NCI-H345 treated with DMSO at 0.1 percent for 48 hours (cell line): ENCODE data around the gene FARP1.

Experiments
- DNase-seq: peaks from one replicate; lab custom pipeline; 2025; ENCODE audit not compliant: unreplicated experiment; lab: John Stamatoyannopoulos, UW

FARP1 gene

DNA sequence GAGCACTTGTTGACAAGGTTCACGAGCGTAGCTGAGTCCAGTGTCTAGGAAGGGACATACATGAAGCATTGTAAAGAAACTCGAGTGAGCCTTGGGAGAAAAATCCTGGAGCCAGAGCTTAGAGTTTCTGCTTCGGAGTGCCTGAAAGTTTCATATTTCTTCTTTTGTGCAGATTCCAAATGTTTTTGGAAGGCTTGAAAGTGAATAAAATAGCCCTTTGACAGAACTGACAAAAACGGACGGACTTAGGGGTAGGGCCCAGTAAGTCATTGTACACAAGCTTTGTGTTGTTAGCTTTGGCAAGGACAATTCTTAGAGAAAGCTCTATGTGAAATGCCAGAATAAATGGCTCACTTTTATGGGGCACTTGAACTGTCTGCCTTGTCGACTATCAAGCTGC lies 31.4 kb downstream of the FARP1 start:
- no peak for DNase-seq

DNA sequence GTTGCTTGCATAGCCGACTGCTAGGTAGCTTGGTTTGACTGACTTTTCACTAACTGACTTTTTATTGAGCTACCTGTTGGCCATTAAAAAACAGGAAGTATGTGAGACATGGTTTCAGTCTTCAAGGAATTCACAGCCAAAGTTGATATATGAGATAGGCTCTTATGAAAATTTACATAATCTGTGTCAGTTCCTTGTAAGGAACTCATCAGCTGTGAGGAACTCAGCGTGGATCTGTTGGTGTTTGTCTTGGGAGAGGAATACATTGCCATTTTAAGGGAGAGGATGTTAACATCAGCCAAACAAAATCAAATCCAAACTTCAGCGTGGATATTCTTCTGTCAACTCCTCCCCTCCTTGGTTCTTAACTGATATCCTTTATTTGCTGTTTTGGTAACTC lies 32.1 kb downstream of the FARP1 start:
- DNase-seq = no peak

- DNase-seq = no peak
Observed at GRCh38 chr13:98175823-98176222, 32.9 kb downstream of the FARP1 start.

DNA sequence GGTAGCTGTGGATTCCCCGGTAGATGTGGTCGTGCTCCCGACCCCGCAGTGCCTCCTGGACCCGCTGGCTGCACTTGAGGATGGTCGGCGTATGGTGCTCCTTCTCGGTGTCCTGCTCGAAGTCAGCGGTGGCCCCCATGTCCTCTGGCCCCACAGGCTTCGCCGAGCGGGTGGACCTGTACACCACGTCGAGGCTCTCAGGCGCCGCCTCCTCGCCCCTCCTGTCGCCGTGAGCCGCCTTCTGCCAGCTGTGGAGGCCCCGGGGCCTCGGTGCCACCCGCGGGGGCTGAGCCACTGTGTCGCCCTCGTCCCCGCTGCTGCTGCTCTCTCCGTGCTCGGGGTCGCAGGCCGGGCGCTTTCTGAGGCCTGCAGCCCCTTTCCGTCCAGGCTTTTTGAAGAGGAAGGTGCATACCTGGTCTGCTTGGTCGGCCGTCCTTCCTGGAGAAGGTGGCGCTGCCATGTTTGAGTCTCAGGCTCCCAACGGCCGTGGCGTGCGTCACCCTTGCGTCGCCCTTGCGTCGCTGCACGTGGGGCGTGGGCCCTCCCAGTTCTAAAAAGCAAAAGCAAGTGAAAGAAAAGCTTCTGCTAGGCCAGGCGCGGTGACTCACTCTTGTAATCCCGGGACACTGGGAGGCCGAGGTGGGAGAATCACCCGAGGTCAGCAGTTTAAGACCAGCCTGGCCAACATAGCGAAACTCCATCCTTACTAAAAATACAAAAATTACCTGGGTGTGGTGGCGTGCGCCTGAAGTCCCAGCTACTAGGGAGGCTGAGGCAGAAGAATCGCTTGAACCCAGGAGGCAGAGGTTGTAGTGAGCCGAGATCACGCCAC lies 34.1 kb downstream of the FARP1 start, which contains the start of gene RNF113B:
TSS of gene RNF113B (minus strand) at position 493 of the 832 bp plus-strand sequence. CDS start at position 460, 33 bp downstream.
- no peak for DNase-seq

DNA sequence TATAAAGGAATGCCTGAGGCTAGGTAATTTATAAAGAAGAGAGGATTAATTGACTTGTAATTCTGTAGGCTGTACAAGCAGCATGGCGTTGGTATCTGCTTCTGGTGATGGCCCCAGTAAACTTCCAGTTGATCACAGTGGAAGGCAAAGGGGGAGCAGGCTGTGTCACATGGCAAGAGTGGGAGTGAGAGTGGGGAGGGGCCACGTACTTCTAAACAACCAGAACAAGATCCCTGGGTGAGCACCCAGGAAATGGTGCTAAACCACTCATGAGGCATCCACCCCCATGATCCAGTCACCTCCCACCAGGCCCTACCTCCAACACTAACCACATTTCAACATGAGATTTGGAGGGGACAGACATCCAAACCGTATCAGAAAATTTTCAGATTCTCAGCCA lies 37.2 kb downstream of the FARP1 start:
- no peak for DNase-seq

- no peak for DNase-seq
Observed at GRCh38 chr13:98181111-98181815, 38.4 kb downstream of the FARP1 start.

- no peak for DNase-seq
Observed at GRCh38 chr13:98182153-98182552, 39.3 kb downstream of the FARP1 start.

DNA sequence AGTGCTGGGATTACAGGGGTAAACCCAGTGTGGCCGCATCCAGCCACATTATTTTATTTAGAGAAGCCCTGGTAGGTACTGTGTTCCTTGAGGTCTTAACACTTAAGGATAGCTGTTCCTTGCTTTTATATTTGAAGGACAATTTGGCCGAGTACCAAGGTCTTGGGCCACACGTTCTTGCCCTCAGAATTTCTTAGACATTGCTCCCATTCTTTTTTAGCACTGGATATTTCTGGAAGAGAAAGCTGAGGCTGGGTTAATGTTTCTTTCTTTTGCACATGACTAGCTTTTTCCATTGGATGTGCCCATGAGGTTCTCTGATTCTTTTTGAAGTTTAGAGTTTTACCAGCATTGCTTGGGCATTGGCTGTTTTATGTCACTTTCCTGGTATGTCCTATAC lies 39.7 kb downstream of the FARP1 start:
- DNase-seq = no peak

GRCh38 chr13:98184792-98185191 lies 41.9 kb downstream of the FARP1 start:
- no peak for DNase-seq

DNA sequence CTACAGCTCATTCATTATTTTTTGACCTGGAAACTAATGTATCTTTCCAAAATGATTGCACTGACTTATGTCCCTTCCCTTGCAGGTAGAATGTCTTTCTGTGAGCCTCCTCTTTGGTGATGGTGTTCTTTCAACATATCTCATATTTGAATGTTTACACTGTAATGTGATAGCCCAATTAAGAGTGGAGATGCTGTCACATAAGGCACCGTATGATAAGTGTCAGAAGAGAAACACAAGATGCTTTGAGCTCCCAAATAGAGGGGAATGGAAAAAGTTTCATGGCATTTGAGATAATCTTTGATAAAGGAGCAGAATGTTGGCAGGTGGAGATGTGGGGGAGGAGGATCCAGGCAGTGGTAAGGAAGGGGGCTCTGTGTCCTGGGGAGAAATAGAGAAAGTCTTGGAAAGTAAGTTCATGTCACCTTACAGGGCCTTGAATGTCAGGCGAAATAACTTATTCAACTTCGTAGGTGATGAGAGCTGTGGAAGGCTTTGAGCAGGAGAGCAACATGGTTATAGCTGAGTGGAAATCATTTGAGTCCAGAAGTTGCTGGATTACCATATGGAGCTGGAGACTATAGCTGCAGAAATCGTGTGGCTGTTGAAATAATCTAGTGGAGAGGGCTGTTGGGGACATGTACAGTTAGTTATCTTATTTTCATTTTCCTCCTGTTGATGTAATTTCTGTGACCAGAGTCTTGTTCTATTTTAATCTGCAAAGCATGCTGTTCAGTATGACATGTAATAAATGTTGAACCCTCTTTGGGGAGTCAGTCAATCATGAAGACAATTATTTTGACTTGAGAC lies 44.5 kb downstream of the FARP1 start:
- DNase-seq = no peak

GRCh38 chr13:98187965-98188261 lies 45.0 kb downstream of the FARP1 start:
- no peak for DNase-seq

- no peak for DNase-seq
Observed at GRCh38 chr13:98188544-98189166, 45.8 kb downstream of the FARP1 start.

DNA sequence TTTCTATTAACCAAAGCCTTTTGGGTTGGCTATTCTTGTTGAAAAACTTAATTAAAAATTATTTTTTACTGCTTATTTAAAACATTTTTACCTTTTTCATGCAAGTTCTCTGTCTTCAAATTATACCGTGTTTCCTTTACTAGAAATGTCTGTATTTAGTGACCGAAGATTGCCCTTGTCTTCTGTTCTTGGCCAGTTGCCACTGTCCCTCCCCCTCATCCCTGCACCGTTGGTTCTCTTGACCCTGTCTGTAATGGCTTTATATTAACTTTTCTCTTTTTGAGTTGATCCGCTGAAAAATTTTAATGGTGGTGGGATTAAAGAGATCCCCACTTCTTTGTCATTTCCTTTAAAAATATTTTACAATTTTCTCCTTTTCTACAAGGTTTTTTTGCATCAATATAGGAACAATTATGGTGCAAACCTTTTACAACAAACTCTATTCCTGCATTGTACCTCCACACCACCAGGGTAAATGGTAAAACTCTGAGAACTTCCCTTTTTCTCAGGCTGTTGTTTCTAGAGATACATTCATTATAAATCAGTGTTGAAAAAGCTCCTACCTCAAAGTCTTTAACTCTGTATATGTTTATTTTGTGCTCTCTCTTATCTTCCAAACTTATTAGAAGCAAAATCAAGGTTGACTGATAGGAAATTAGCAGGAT lies 47.1 kb downstream of the FARP1 start:
- no peak for DNase-seq

DNA sequence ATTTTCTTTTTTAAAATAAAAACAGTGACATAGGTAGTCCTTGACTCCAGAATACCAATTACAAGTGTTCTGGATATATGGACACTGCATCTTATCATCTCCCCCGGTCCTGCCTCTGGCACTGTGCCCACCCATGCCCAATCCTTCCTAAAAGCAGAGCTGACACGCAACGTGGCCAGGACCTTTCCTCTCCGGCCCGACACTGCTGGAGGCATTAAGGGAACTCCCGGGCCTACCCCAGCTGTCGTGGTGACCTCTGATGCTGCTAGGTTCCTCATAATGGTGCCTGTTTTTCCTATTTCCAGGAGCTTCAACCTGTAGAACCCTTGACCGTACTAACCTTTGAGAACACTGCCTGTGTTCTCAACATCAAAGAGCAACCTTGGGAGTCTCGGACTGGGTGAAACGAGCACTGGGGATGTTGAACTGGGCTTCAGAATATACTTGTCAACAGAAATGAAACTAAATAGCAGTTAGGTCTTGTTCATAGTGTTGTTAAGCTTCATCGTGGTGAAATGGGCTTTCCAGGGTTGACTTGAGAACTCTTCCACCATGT lies 48.1 kb downstream of the FARP1 start:
- no peak for DNase-seq

DNA sequence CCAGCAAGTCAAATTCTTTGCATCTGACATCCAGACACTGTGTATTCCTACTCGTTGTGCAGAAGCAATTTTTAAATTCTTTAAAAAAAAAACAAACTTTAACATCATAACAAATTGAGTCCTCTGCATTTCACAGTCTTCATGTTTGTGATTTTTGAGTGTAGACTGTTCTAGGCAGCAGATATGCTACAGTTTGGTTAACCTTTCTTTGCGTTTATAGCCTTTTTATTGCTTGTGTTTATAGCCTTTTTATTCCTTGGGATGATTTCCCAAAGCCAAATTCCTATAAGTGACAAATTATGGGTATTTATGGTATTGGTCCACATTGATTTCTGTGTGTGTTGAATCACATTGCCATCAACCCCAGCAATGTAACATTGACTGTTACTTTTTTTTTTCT lies 49.1 kb downstream of the FARP1 start:
- no peak for DNase-seq

DNA sequence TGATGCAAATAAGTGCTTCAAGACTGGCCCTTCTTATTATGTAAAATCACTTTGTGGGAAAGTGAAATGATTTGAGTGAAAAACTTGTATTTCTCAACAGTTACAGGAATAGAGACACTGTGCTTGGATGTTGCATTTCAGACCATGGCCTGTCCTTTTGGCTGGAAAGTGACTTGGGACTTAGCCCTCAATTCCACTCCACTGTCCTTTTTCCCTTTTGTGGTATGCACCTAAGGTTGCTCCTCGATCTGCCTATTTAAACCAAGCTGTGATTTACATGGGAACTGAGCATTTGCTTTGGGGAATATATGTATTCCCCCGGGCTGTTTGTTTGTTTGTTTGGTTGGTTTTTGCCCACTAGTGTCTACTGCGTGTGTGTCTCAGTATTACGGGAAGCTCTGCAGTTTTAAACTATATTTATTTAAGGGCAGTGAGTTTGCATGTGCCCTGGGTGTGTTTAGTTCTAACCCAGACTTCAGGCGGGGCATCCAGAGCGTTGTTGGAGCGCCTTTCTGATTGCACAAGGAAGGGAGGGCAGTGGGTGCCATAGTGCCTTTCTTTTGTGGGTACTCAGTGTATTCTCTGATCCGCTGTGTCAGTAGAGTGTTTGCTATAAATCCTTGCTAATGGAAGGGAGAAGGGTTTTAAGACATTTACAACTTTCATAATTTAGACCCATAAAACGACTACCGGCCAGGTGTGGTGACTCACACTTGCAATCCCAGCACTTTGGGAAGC lies 52.3 kb downstream of the FARP1 start:
- DNase-seq = no peak

DNA sequence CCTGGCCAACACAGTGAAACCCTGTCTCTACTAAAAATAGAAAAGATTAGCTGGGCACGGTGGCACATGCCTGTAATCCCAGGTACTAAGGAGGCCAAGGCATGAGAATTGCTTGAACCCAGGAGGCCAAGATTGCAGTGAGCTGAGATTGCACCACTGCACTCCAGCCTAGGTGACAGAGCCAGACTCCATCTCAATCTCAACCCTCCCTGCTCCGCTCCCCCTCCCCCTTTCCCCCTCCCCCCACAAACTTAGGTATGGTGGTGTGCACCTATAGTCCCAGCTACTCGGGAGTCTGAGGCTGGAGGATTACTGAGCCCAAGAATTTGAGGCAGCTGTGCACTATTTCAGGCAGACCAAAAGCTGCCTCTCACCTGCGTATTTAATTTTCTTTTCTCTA lies 55.8 kb downstream of the FARP1 start:
- no peak for DNase-seq

- peak; percentile 18 for DNase-seq
Observed at GRCh38 chr13:98199480-98199879, 56.6 kb downstream of the FARP1 start.

DNA sequence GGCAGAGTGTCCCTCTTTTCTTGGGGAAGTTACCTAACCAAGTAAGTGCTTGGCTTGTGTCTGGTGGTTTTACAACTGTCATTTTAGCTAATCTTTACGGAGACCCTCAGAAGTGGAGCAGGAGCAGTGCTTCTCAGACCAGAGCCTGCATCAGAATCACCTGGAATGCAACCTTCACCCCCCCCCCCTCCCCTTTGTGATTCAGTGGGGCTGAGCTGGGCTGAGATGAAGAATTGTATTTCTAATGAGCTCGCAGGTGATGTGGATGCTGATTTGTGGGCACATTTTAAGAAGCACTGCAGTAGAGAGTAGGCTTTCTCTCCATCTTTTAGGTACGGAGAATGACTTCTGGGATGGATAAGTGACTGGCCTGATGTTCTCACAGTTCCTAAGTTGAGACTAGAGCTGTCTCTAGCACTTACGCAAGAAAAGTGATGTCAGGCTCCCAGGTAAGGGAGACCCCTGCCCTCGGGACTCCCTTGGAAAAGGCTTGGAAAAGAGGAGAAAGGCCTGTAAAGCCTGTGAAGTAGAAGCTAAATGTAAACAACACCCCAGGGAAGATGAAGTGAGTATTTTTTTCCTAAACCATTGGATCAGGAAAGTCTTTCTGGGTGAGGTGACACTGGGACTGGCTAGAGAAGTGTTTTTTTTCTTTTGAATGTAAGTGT lies 57.5 kb downstream of the FARP1 start:
- no peak for DNase-seq
